ENCODE measurements around the gene DROSHA.

DNA sequence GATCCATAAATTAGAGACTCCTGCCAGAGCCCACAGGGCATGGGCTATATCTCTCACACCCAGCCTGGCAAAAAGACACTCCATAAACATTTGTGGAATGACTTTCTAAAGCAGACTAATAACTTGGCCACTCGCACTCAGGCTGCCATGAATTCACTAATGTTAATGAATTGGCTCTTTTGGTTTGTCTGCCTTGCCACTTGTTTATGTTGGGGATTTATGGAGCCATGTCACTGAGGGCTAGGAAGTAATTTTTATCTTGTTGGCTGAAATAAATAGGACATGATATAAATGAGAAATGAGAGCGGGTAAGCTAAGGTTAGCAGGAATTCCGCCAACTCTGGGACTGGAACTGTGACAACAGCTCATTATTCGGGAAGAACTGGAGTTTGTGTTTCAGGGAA lies 55.2 kb downstream of the DROSHA start:
- TF ChIP-seq, protein P1, sequence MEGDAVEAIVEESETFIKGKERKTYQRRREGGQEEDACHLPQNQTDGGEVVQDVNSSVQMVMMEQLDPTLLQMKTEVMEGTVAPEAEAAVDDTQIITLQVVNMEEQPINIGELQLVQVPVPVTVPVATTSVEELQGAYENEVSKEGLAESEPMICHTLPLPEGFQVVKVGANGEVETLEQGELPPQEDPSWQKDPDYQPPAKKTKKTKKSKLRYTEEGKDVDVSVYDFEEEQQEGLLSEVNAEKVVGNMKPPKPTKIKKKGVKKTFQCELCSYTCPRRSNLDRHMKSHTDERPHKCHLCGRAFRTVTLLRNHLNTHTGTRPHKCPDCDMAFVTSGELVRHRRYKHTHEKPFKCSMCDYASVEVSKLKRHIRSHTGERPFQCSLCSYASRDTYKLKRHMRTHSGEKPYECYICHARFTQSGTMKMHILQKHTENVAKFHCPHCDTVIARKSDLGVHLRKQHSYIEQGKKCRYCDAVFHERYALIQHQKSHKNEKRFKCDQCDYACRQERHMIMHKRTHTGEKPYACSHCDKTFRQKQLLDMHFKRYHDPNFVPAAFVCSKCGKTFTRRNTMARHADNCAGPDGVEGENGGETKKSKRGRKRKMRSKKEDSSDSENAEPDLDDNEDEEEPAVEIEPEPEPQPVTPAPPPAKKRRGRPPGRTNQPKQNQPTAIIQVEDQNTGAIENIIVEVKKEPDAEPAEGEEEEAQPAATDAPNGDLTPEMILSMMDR (IDR thresholded peaks at IDR 0.05 in 2 of 3, conservative IDR thresholded peaks at IDR 0.05 in 1 of 3; ENCODE audit: borderline replicate concordance in 1 of 3, insufficient read depth in 1 of 3, low read depth in 2 of 3, low read length in 2 of 3), result no peak
- no peak for TF ChIP-seq YY1 (IDR thresholded peaks at IDR 0.05; ENCODE audit: extremely low read depth, insufficient replicate concordance, low read depth, low read length)
- TF ChIP-seq ZNF274 (IDR thresholded peaks at IDR 0.05; ENCODE audit: low read depth, low read length), result no peak
- no peak for TF ChIP-seq TCF7L2 (IDR thresholded peaks at IDR 0.05; ENCODE audit: borderline replicate concordance, extremely low read depth, insufficient read depth, insufficient read length)
- no peak for TF ChIP-seq POLR2AphosphoS5 (IDR thresholded peaks at IDR 0.05; ENCODE audit: low read depth, low read length)
- no peak for TF ChIP-seq EZH2 (IDR thresholded peaks at IDR 0.05)
- TF ChIP-seq FOSL1 (IDR thresholded peaks at IDR 0.05; ENCODE audit: low read depth), result no peak
